Measurements from ENCODE around the gene PIGZ. TPM values are rescaled to one million over a fixed set of nuclear protein-coding genes. Genes with fewer than 3 reads are reported as not detected.

PIGZ gene
- total and polyA plus RNA-seq, 2 experiments from 2014 or later, result 18.0 to 32.6 TPM

DNA sequence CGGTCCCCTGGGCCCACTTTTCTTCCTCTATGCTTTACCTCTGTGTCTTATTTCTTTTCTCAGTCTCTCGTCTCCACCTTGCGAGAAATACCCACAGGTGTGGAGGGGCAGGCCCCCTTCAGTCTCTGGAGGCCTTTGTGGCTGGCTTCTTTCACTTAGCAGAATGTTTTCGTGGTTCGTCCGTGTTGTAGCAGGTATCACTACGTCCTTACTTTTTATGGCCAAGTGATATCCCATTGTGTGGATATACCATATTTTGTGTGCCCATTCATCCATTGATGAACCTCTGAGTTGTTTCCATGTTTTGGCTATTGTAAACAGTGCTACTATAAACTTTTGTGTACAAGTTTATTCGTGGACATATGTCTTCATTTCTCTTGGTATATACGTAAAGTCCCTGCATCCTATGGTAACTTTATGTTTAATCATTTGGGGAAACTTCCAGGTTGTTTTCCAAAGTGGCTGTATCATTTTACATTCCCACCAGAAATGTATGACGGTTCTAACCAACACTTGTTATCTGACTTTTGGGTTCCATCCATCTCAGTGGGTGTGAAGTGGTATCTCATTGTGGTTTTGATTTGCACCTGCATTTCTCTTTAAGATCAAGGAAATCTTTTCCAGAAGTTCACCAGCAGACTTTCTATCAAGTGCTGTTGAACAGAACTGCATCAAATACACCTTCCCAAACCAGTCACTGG is 5.6 kb downstream of the PIGZ start:
- Histone ChIP-seq H3K4me2 (peak overlapping the region; percentile 25), H3K36me3 (replicated peaks; ENCODE audit: insufficient read depth, low read depth) (no peaks in the 10 kb centered on the region), H3K27ac (peak overlapping the region; percentile 91), H4K20me1 (ENCODE audit: insufficient read depth, poor library complexity, severe bottlenecking) (no peaks in the 10 kb centered on the region), H3K9me3 (ENCODE audit: low read depth) (no peaks in the 10 kb centered on the region), H2AFZ (no peak overlapping the region), H3K9me2 (replicated peaks; ENCODE audit: insufficient read depth) (no peaks in the 10 kb centered on the region), H3K4me1 (ENCODE audit: insufficient read depth) (peaks cover 25% of the 10 kb centered on the region), H3K27me3 (peaks cover 4% of the 10 kb centered on the region), H3K79me2 (peaks cover 21% of the 10 kb centered on the region), H3K4me3 (no peak overlapping the region)
- DNase-seq (ENCODE audit: low spot score), result no peak
- TF ChIP-seq EZH2phosphoT487 (IDR thresholded peaks at IDR 0.05; ENCODE audit: low read depth, severe bottlenecking, unreplicated experiment), result no peak
- TF ChIP-seq EZH2 (IDR thresholded peaks at IDR 0.05; ENCODE audit: borderline replicate concordance), result no peak
- TF ChIP-seq CTCF (IDR thresholded peaks at IDR 0.05; ENCODE audit: poor library complexity), result no peak
- WGBS (ENCODE audit: low lambda C conversion rate, missing lambda C conversion rate), result 78% methylated on average over 10 of the region's 10 CpGs

DNA sequence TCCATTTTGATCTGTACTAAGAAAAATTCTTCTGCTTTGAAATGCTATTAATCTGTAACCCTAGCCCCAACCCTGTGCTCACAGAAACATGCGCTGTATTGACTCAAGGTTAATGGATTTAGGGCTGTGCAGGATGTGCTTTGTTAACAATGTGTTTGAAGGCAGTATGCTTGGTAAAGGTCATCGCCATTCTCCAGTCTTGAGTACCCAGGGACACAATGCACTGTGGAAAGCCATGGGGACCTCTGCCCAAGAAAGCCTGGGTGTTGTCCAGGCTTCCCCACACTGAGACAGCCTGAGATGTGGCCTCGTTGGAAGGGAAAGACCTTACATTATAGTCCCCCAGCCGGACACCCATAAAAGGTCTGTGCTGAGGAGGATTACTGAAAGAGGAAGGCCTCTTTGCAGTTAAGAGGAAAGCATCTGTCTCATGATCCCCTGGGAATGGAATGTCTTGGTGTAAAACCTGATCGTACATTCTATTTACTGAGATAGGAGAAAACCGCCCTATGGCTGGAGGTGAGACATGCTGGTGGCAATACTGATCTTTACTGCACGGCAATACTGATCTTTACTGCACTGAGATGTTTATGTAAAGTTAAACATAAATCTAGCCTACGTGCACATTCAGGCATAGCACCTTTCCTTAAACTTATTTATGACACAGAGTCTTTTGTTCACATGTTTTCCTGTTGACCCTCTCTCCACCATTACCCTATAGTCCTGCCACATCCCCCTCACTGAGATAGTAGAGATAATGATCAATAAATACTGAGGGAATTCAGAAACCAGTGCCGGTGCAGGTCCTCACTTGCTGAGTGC is 6.3 kb downstream of the PIGZ start:
- Histone ChIP-seq H3K9me3 (ENCODE audit: low read depth) (no peaks in the 10 kb centered on the region), H3K27ac (peak overlapping the region; percentile 91), H3K4me2 (peak overlapping the region; percentile 25), H3K4me1 (ENCODE audit: insufficient read depth) (peaks cover 19% of the 10 kb centered on the region), H3K9me2 (replicated peaks; ENCODE audit: insufficient read depth) (no peaks in the 10 kb centered on the region), H4K20me1 (ENCODE audit: insufficient read depth, poor library complexity, severe bottlenecking) (no peaks in the 10 kb centered on the region), H3K36me3 (replicated peaks; ENCODE audit: insufficient read depth, low read depth) (no peaks in the 10 kb centered on the region), H3K27me3 (no peaks in the 10 kb centered on the region), H2AFZ (no peak overlapping the region), H3K4me3 (no peak overlapping the region), H3K79me2 (peaks cover 14% of the 10 kb centered on the region)
- DNase-seq (ENCODE audit: low spot score), result no peak
- WGBS (ENCODE audit: low lambda C conversion rate, missing lambda C conversion rate), result 43% methylated on average over 9 of the region's 9 CpGs
- TF ChIP-seq EZH2 (IDR thresholded peaks at IDR 0.05; ENCODE audit: borderline replicate concordance) (no peak), EZH2phosphoT487 (IDR thresholded peaks at IDR 0.05; ENCODE audit: low read depth, severe bottlenecking, unreplicated experiment) (no peak), CTCF (IDR thresholded peaks at IDR 0.05; ENCODE audit: poor library complexity) (no peak)

GRCh38 chr3:196954832-196955231 is 13.8 kb downstream of the PIGZ start:
- H3K79me2 ChIP-seq, result no peaks in the 10 kb centered on the region
- no peaks in the 10 kb centered on the region for H3K9me3 ChIP-seq (ENCODE audit: low read depth)
- no peaks in the 10 kb centered on the region for H3K9me2 ChIP-seq (replicated peaks; ENCODE audit: insufficient read depth)
- H2AFZ ChIP-seq, result no peak overlapping the region
- H3K27me3 ChIP-seq, result no peaks in the 10 kb centered on the region
- no peak for DNase-seq (ENCODE audit: low spot score)
- H3K4me2 ChIP-seq, result no peak overlapping the region
- 86% methylated on average over 7 of the region's 7 CpGs for WGBS (ENCODE audit: low lambda C conversion rate, missing lambda C conversion rate)
- H3K27ac ChIP-seq, result no peak overlapping the region
- H4K20me1 ChIP-seq (ENCODE audit: insufficient read depth, poor library complexity, severe bottlenecking), result no peaks in the 10 kb centered on the region
- H3K4me1 ChIP-seq (ENCODE audit: insufficient read depth), result no peaks in the 10 kb centered on the region
- H3K4me3 ChIP-seq, result no peak overlapping the region
- TF ChIP-seq EZH2 (IDR thresholded peaks at IDR 0.05; ENCODE audit: borderline replicate concordance) (no peak), EZH2phosphoT487 (IDR thresholded peaks at IDR 0.05; ENCODE audit: low read depth, severe bottlenecking, unreplicated experiment) (no peak), CTCF (IDR thresholded peaks at IDR 0.05; ENCODE audit: poor library complexity) (no peak)
- no peaks in the 10 kb centered on the region for H3K36me3 ChIP-seq (replicated peaks; ENCODE audit: insufficient read depth, low read depth)

Data from hepatocyte (in vitro differentiated cells).